ENCODE results near the gene ATP2C2. TPM values are rescaled to one million over a fixed set of nuclear protein-coding genes. Genes with fewer than 3 reads are reported as not detected.

Gene ATP2C2
- total RNA-seq, 1 donor from 2014 or later = not detected

DNA sequence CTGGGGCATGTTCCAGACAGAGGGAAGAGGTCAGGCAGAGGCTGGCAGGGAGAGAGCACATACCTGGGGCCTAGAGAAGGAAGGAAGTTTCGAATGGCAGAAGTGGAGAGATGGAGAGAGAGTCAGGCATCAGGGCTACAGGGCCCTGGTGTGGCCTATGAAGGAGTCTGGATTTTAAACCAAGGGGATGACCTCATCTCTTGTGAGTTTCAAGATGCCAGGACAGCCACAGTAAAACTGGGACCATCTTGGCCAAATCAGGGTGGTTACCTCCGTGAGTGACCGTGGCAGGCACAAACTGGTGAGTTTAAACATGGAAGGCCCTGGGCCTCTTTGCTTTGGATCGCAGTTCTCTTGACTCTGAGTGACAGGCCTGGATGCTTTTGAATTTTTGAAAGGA is 7.6 kb upstream of the ATP2C2 start:
- Mint-ChIP-seq H3K9me3 (no peaks in the 10 kb centered on the region), H3K27me3 (ENCODE audit: insufficient read depth) (peaks cover 6% of the 10 kb centered on the region), H3K4me1 (ENCODE audit: low read depth) (peaks cover 31% of the 10 kb centered on the region), H3K4me3 (no peak overlapping the region), H3K27ac (peak overlapping the region; percentile 74), H3K36me3 (ENCODE audit: low read depth) (no peaks in the 10 kb centered on the region)
- intact Hi-C loops (cut with micrococcal nuclease) = no loop called here
- DNase-seq (ENCODE audit: low spot score) = no peak

DNA sequence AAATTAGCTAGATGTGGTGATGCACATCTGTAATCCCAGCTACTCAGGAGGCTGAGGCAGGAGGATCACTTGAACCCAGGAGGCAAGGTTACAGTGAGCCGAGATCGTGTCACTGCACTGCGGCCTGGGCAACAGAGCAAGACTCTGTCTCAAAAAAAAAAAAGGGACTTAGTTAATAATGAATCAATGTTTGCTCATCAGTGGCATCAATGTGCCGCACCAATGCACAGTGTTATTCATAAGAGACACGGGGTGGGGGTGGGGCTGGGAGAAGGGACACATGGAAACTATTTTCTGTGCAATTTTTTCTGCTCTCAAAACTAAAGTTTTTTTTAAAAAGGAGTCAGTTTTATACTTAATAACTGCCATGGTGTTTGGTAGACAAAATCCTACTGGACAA is 6.8 kb upstream of the ATP2C2 start:
- H3K4me1 Mint-ChIP-seq (ENCODE audit: low read depth) = peaks cover 31% of the 10 kb centered on the region
- peaks cover 10% of the 10 kb centered on the region for H3K27me3 Mint-ChIP-seq (ENCODE audit: insufficient read depth)
- no peak overlapping the region for H3K4me3 Mint-ChIP-seq
- H3K27ac Mint-ChIP-seq = no peak overlapping the region
- H3K36me3 Mint-ChIP-seq (ENCODE audit: low read depth) = no peaks in the 10 kb centered on the region
- no peaks in the 10 kb centered on the region for H3K9me3 Mint-ChIP-seq
- DNase-seq (ENCODE audit: low spot score) = no peak
- intact Hi-C loops (cut with micrococcal nuclease) = no loop called here

GRCh38 chr16:84362471-84362941 is 5.8 kb upstream of the ATP2C2 start:
- intact Hi-C loops (cut with micrococcal nuclease) = no loop called here
- Mint-ChIP-seq H3K4me3 (no peak overlapping the region), H3K4me1 (ENCODE audit: low read depth) (peaks cover 22% of the 10 kb centered on the region), H3K27ac (no peak overlapping the region), H3K9me3 (no peaks in the 10 kb centered on the region), H3K27me3 (ENCODE audit: insufficient read depth) (peaks cover 20% of the 10 kb centered on the region), H3K36me3 (ENCODE audit: low read depth) (no peaks in the 10 kb centered on the region)
- DNase-seq (ENCODE audit: low spot score) = no peak

DNA sequence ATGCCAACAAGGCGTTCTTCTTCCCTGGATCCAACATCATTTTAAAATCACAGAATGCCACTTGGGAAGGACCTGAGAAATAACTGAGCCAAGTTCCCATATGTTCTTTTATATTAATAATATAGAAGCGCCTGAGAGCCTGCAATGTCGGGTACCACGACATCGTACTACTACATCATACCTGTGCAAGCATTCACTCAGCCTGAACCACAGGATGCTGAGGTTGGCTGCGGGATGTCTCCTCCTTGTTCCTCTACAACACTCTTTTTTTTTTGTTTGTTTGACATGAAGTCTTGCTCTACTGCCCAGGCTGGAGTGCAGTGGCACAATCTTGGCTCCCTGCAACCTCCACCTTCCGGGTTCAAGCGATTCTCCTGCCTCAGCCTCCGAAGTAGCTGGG is 2.1 kb upstream of the ATP2C2 start:
- Mint-ChIP-seq H3K9me3 (no peaks in the 10 kb centered on the region), H3K4me3 (no peak overlapping the region), H3K27ac (no peak overlapping the region), H3K4me1 (ENCODE audit: low read depth) (peaks cover 4% of the 10 kb centered on the region), H3K36me3 (ENCODE audit: low read depth) (no peaks in the 10 kb centered on the region), H3K27me3 (ENCODE audit: insufficient read depth) (peaks cover 45% of the 10 kb centered on the region)
- DNase-seq (ENCODE audit: low spot score) = no peak
- intact Hi-C loops (cut with micrococcal nuclease) = no loop called here

- DNase-seq (ENCODE audit: low spot score) = no peak
- Mint-ChIP-seq H3K4me3 (no peak overlapping the region), H3K27me3 (ENCODE audit: insufficient read depth) (peaks cover 45% of the 10 kb centered on the region), H3K4me1 (ENCODE audit: low read depth) (peaks cover 4% of the 10 kb centered on the region), H3K27ac (no peak overlapping the region), H3K9me3 (no peaks in the 10 kb centered on the region), H3K36me3 (ENCODE audit: low read depth) (no peaks in the 10 kb centered on the region)
- intact Hi-C loops (cut with micrococcal nuclease) = no loop called here
These were observed 1.0 kb upstream of the ATP2C2 start for GRCh38 chr16:84367297-84367680.

- no peak for DNase-seq (ENCODE audit: low spot score)
- intact Hi-C loops (cut with micrococcal nuclease) = no loop called here
- H3K36me3 Mint-ChIP-seq (ENCODE audit: low read depth) = no peaks in the 10 kb centered on the region
- no peak overlapping the region for H3K27ac Mint-ChIP-seq
- no peaks in the 10 kb centered on the region for H3K9me3 Mint-ChIP-seq
- no peak overlapping the region for H3K4me3 Mint-ChIP-seq
- peaks cover 45% of the 10 kb centered on the region for H3K27me3 Mint-ChIP-seq (ENCODE audit: insufficient read depth)
- H3K4me1 Mint-ChIP-seq (ENCODE audit: low read depth) = peaks cover 4% of the 10 kb centered on the region
These were observed 509 bp upstream of the ATP2C2 start for GRCh38 chr16:84367750-84368307.

GRCh38 chr16:84369105-84369504 is 767 bp downstream of the ATP2C2 start:
- Mint-ChIP-seq H3K4me1 (ENCODE audit: low read depth) (peaks cover 4% of the 10 kb centered on the region), H3K4me3 (no peak overlapping the region), H3K27ac (no peak overlapping the region), H3K36me3 (ENCODE audit: low read depth) (no peaks in the 10 kb centered on the region), H3K9me3 (no peaks in the 10 kb centered on the region), H3K27me3 (ENCODE audit: insufficient read depth) (peaks cover 45% of the 10 kb centered on the region)
- intact Hi-C loops (cut with micrococcal nuclease) = no loop called here
- no peak for DNase-seq (ENCODE audit: low spot score)

DNA sequence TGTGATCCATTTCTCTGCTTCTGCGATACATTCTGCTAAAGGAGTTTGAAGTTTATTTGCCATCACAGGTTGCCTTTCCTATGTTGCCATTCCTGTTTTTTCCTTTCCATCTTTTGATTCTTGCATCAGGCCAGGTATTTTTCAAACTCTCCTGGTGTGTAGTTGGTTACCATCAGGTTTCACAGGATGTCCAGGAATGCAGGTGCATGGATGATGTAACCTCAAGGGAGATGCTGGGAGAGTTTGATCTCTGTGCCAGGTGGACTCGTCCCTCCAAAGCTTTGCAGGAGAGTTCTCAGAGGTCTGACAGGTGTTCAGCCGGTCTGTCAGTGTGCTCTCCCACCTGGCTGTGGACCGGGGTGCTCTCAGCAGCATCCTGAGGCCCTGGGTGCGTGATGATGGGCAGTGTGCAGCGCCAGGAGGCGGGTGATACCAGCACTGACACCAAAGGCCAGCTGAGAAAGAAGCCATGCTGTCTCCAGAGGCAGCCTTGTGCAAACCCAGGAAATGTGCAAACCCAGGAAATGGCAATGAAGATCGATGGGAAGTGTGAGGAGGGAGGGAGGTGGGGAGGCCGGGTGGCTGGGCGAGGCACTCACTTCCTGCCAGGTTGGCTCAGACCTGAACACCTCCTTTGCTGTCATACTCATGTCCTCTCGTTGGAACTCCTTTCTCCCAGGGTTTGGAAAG is 1.7 kb downstream of the ATP2C2 start:
- Mint-ChIP-seq H3K36me3 (ENCODE audit: low read depth) (no peaks in the 10 kb centered on the region), H3K9me3 (no peaks in the 10 kb centered on the region), H3K27me3 (ENCODE audit: insufficient read depth) (peaks cover 41% of the 10 kb centered on the region), H3K4me1 (ENCODE audit: low read depth) (peaks cover 4% of the 10 kb centered on the region), H3K27ac (no peak overlapping the region), H3K4me3 (no peak overlapping the region)
- intact Hi-C loops (cut with micrococcal nuclease) = no loop called here
- no peak for DNase-seq (ENCODE audit: low spot score)

- no peak overlapping the region for H3K4me3 Mint-ChIP-seq
- DNase-seq (ENCODE audit: low spot score) = no peak
- H3K4me1 Mint-ChIP-seq (ENCODE audit: low read depth) = peaks cover 4% of the 10 kb centered on the region
- no peaks in the 10 kb centered on the region for H3K9me3 Mint-ChIP-seq
- intact Hi-C loops (cut with micrococcal nuclease) = no loop called here
- H3K27me3 Mint-ChIP-seq (ENCODE audit: insufficient read depth) = peaks cover 43% of the 10 kb centered on the region
- no peaks in the 10 kb centered on the region for H3K36me3 Mint-ChIP-seq (ENCODE audit: low read depth)
- no peak overlapping the region for H3K27ac Mint-ChIP-seq
These were observed 2.6 kb downstream of the ATP2C2 start for GRCh38 chr16:84370723-84371552.

DNA sequence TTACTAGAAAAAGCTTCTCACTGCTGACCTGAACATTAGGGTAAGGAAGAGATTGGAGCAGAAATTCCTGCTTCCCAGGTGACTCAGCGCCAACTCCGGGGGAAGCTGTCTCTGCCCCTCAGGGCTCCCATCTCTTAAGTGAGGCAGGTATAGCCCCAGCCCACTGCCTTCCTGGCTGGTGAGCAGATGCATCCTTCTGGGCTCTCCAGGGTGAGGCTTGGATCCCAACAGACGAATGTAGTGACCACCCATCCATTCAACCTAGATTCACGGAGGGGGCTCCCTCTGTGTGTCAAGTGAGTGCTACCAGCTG is 3.2 kb downstream of the ATP2C2 start:
- Mint-ChIP-seq H3K4me3 (no peak overlapping the region), H3K4me1 (ENCODE audit: low read depth) (peaks cover 4% of the 10 kb centered on the region), H3K27me3 (ENCODE audit: insufficient read depth) (peaks cover 40% of the 10 kb centered on the region), H3K9me3 (no peaks in the 10 kb centered on the region), H3K36me3 (ENCODE audit: low read depth) (no peaks in the 10 kb centered on the region), H3K27ac (no peak overlapping the region)
- intact Hi-C loops (cut with micrococcal nuclease) = no loop called here
- no peak for DNase-seq (ENCODE audit: low spot score)

DNA sequence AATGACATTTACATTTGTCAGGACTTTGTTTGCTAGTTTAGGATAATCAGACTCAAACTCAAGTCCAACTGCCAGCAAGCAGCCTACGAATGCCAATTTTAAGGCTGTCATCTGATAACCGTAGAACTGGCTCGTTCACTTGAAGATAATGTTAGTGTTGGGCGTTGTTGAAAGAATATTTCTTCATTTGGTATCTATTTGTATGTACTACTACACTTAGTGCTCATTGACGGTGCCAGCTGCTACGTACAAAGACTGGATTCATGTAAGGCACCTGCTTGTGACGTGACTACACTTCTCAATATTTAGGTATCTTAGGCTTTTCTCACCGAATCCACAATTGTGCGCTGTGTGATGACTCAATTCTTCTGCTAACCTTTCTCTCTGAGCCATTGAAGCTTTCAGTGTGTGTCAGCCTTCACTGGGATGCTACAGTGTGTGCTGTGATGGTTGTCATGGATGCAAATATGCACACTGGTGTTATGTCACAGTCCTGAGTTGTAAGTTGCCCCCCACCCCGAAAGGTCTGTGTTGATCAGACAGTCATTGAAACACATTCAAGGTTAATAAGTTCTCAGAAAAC is 5.7 kb downstream of the ATP2C2 start:
- H3K9me3 Mint-ChIP-seq = no peaks in the 10 kb centered on the region
- no peak for DNase-seq (ENCODE audit: low spot score)
- intact Hi-C loops (cut with micrococcal nuclease) = no loop called here
- no peak overlapping the region for H3K4me3 Mint-ChIP-seq
- H3K4me1 Mint-ChIP-seq (ENCODE audit: low read depth) = peaks cover 4% of the 10 kb centered on the region
- H3K27me3 Mint-ChIP-seq (ENCODE audit: insufficient read depth) = peaks cover 20% of the 10 kb centered on the region
- no peaks in the 10 kb centered on the region for H3K36me3 Mint-ChIP-seq (ENCODE audit: low read depth)
- no peak overlapping the region for H3K27ac Mint-ChIP-seq

GRCh38 chr16:84378099-84378498 is 9.8 kb downstream of the ATP2C2 start:
- no peak overlapping the region for H3K27ac Mint-ChIP-seq
- intact Hi-C loops (cut with micrococcal nuclease) = no loop called here
- peaks cover 15% of the 10 kb centered on the region for H3K27me3 Mint-ChIP-seq (ENCODE audit: insufficient read depth)
- H3K9me3 Mint-ChIP-seq = peaks cover 4% of the 10 kb centered on the region
- peaks cover 6% of the 10 kb centered on the region for H3K4me1 Mint-ChIP-seq (ENCODE audit: low read depth)
- DNase-seq (ENCODE audit: low spot score) = no peak
- no peaks in the 10 kb centered on the region for H3K36me3 Mint-ChIP-seq (ENCODE audit: low read depth)
- no peak overlapping the region for H3K4me3 Mint-ChIP-seq

DNA sequence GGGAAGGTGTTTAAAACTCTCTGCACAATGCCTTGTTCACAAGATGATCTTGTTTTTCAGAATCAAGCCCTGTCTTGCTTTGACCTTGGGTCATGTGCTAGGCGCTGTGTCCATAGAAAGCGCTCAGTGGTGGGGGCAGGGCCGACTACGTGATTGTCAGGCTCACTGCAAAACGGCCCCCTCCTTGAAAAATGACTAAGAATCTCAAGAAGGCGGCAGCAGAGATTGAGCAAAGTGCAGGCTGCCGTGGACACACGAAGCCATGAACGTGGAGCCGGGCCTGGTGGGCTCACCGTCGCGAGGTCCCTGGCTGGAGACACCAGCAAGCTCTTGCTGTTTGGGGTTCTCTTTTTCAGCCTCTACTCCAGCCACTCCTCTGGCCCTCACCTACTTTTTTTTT is 10.2 kb downstream of the ATP2C2 start:
- peaks cover 6% of the 10 kb centered on the region for H3K4me1 Mint-ChIP-seq (ENCODE audit: low read depth)
- DNase-seq (ENCODE audit: low spot score) = no peak
- no peaks in the 10 kb centered on the region for H3K36me3 Mint-ChIP-seq (ENCODE audit: low read depth)
- intact Hi-C loops (cut with micrococcal nuclease) = no loop called here
- peaks cover 15% of the 10 kb centered on the region for H3K27me3 Mint-ChIP-seq (ENCODE audit: insufficient read depth)
- no peak overlapping the region for H3K27ac Mint-ChIP-seq
- H3K9me3 Mint-ChIP-seq = peaks cover 4% of the 10 kb centered on the region
- H3K4me3 Mint-ChIP-seq = no peak overlapping the region
